Measurements from ENCODE around the gene THOC6. TPM values are rescaled to one million over a fixed set of nuclear protein-coding genes. Genes with fewer than 3 reads are reported as not detected.
"Not testable (repeated sequence)": the region's sequence is repeated elsewhere in the genome, so short reads cannot be mapped to it uniquely, and the experiment has no call there.

The THOC6 gene
- total and polyA plus RNA-seq, 9 of the 15 experiments (the other 6 are each of a cell fraction or from before 2014, with no cell fraction given): 2.5 to 65.4 (median 42.3) TPM

DNA sequence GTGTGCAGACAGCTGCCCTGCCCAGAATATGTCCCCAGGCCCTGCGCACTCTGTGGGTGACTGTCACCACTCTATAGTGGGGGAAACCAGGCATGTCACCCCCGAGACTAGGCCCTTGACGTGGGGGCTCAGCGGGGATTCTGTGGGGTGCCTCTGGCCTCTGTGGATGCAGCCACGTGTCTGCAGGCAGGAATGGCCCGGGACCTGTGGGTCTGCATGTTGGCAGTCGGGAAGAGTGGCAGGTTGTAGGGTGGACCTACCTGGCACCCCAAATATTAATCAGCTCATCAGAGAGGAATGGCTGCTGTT is 42.6 kb downstream of the THOC6 start:
- Histone ChIP-seq H3K27me3 (ENCODE audit: control insufficient read depth in 2 of 2, insufficient read depth in 2 of 2, low read length in 2 of 2) (no peaks in the 10 kb centered on the region), H3K36me3 (ENCODE audit: control insufficient read depth, insufficient read depth, low read length) (no peaks in the 10 kb centered on the region), H3K4me3 (no peak overlapping the region), H3K4me2 (ENCODE audit: insufficient read depth, low read length) (no peak overlapping the region), H3K4me1 (replicated peaks in 1 of 2; ENCODE audit: control insufficient read depth in 2 of 2, insufficient read depth in 2 of 2, low read length in 2 of 2) (peaks cover 8 to 41% of the 10 kb centered on the region in 2 experiments; a peak in 4 of 5 replicates), H2AFZ (ENCODE audit: low read depth, low read length) (no peak overlapping the region), H3K79me2 (ENCODE audit: control insufficient read depth, insufficient read depth, low read length) (no peaks in the 10 kb centered on the region), H3K9me1 (ENCODE audit: control insufficient read depth, insufficient read depth, low read length) (no peaks in the 10 kb centered on the region), H3K27ac (ENCODE audit: extremely low read depth, low read depth, low read length) (no peak overlapping the region), H4K20me1 (replicated peaks; ENCODE audit: control insufficient read depth, insufficient read depth, low read length) (no peaks in the 10 kb centered on the region), H3K9me3 (replicated peaks; ENCODE audit: control insufficient read depth, insufficient read depth, low read depth, low read length) (no peaks in the 10 kb centered on the region), H3K9ac (ENCODE audit: insufficient read depth in 1 of 2, low read depth in 2 of 2, low read length in 2 of 2) (no peak overlapping the region)
- no TSS peak for BruUV-seq (replicated peaks)
- CTCF ChIA-PET (ENCODE audit: low intra/inter-chr PET ratio): no interaction called here
- FAIRE-seq (no peak), ATAC-seq (no peak), DNase-seq (ENCODE audit: extremely low read depth in 1 of 4, low spot score in 3 of 4) (no peak)
- TF ChIP-seq ZNF23 (CRISPR knock-in tag; IDR thresholded peaks at IDR 0.05) (no peak), KDM5B (IDR thresholded peaks at IDR 0.05; ENCODE audit: insufficient replicate concordance, low read depth, low read length) (no peak)
- in situ Hi-C loops (cut with MboI) (no loop called here), intact Hi-C loops (cut with micrococcal nuclease) (no loop called here)
- POLR2A ChIA-PET: interaction anchor here (0.7 kb wide), 1 partner anchor 86 kb away, joined by 3 read pairs; no protein-coding TSS in a partner anchor
- 71% methylated on average over 5 of the region's 7 CpGs for WGBS (ENCODE audit: insufficient coverage, low coverage, missing lambda C conversion rate)

DNA sequence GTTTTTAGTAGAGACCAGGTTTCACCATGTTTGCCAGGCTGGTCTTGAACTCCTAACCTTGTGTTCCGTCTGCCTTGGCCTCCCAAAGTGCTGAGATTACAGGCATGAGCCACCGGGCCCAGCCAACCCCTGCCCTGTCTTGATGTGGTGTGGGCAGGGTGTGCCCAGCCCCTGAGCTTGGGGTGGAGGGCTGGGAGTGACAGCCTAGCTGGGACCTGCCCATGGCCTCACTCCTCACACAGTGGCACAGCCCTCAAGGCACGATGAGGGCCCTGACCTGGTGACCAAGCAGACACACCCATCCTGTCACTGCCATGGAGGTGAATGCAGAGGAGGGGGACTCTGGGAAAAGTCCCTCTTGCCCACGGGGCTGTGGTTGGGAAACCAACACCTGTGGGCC is 44.7 kb downstream of the THOC6 start:
- 53% methylated on average over 4 of the region's 4 CpGs for WGBS (ENCODE audit: insufficient coverage, low coverage, missing lambda C conversion rate)
- peaks cover 8 to 41% of the 10 kb centered on the region in 2 experiments; a peak in 4 of 5 replicates for H3K4me1 ChIP-seq (replicated peaks in 1 of 2; ENCODE audit: control insufficient read depth in 2 of 2, insufficient read depth in 2 of 2, low read length in 2 of 2)
- ChIA-PET POLR2A (interaction anchor here (0.5 kb wide), 1 partner anchor 169 kb away, joined by 3 read pairs; no protein-coding TSS in a partner anchor), CTCF (ENCODE audit: low intra/inter-chr PET ratio) (no interaction called here)
- H3K4me2 ChIP-seq (ENCODE audit: insufficient read depth, low read length): no peak overlapping the region
- intact Hi-C loops (cut with micrococcal nuclease): no loop called here
- ATAC-seq (no peak), FAIRE-seq (no peak), DNase-seq (ENCODE audit: extremely low read depth in 1 of 4, low spot score in 3 of 4) (no peak)
- in situ Hi-C loops (cut with MboI): no loop called here
- no peaks in the 10 kb centered on the region for H3K9me3 ChIP-seq (replicated peaks; ENCODE audit: control insufficient read depth, insufficient read depth, low read depth, low read length)
- H3K9me1 ChIP-seq (ENCODE audit: control insufficient read depth, insufficient read depth, low read length): no peaks in the 10 kb centered on the region
- H3K27me3 ChIP-seq (ENCODE audit: control insufficient read depth in 2 of 2, insufficient read depth in 2 of 2, low read length in 2 of 2): peaks cover 0 to under 1% of the 10 kb centered on the region in 2 experiments; a peak in 1 of 5 replicates
- H3K79me2 ChIP-seq (ENCODE audit: control insufficient read depth, insufficient read depth, low read length): no peaks in the 10 kb centered on the region
- no peak overlapping the region for H3K27ac ChIP-seq (ENCODE audit: extremely low read depth, low read depth, low read length)
- H2AFZ ChIP-seq (ENCODE audit: low read depth, low read length): no peak overlapping the region
- H4K20me1 ChIP-seq (replicated peaks; ENCODE audit: control insufficient read depth, insufficient read depth, low read length): no peaks in the 10 kb centered on the region
- H3K36me3 ChIP-seq (ENCODE audit: control insufficient read depth, insufficient read depth, low read length): no peaks in the 10 kb centered on the region
- H3K4me3 ChIP-seq: no peak overlapping the region
- BruUV-seq (replicated peaks): no TSS peak
- peak overlapping the region in 1 of 2 experiments; percentile 58; a peak in 1 of 4 replicates for H3K9ac ChIP-seq (ENCODE audit: insufficient read depth in 1 of 2, low read depth in 2 of 2, low read length in 2 of 2)
- TF ChIP-seq L3MBTL2 (IDR thresholded peaks at IDR 0.05) (no peak), ILF3 (IDR thresholded peaks at IDR 0.05; ENCODE audit: borderline replicate concordance) (no peak), CBX5 (IDR thresholded peaks at IDR 0.05; ENCODE audit: borderline replicate concordance, low read depth) (no peak), GTF2E2 (tag; IDR thresholded peaks at IDR 0.05) (no peak), ZFPM2 (CRISPR knock-in tag; IDR thresholded peaks at IDR 0.05) (no peak), WHSC1 (IDR thresholded peaks at IDR 0.05; ENCODE audit: low read length) (no peak), ZNF444 (CRISPR knock-in tag; IDR thresholded peaks at IDR 0.05) (no peak)

DNA sequence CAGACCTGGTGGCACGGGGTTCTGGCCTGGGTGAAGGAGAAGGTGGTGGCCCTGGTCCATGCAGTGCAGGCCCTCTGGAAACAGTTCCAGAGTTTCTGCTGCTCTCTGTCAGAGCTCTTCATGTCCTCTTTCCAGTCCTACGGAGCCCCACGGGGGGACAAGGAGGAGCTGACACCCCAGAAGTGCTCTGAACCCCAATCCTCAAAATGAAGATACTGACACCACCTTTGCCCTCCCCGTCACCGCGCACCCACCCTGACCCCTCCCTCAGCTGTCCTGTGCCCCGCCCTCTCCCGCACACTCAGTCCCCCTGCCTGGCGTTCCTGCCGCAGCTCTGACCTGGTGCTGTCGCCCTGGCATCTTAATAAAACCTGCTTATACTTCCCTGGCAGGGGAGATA is 45.3 kb downstream of the THOC6 start:
- in situ Hi-C loops (cut with MboI); intact Hi-C loops (cut with micrococcal nuclease); FAIRE-seq; H3K9ac ChIP-seq (ENCODE audit: insufficient read depth in 1 of 2, low read depth in 2 of 2, low read length in 2 of 2); H3K9me1 ChIP-seq (ENCODE audit: control insufficient read depth, insufficient read depth, low read length); H3K27me3 ChIP-seq (ENCODE audit: control insufficient read depth in 2 of 2, insufficient read depth in 2 of 2, low read length in 2 of 2); DNase-seq (ENCODE audit: extremely low read depth in 1 of 4, low spot score in 3 of 4); BruUV-seq (replicated peaks); H3K9me3 ChIP-seq (replicated peaks; ENCODE audit: control insufficient read depth, insufficient read depth, low read depth, low read length); H3K36me3 ChIP-seq (ENCODE audit: control insufficient read depth, insufficient read depth, low read length); CTCF ChIA-PET (ENCODE audit: low intra/inter-chr PET ratio); H3K79me2 ChIP-seq (ENCODE audit: control insufficient read depth, insufficient read depth, low read length); H3K4me3 ChIP-seq; ATAC-seq; H3K27ac ChIP-seq (ENCODE audit: extremely low read depth, low read depth, low read length); H3K4me2 ChIP-seq (ENCODE audit: insufficient read depth, low read length); H4K20me1 ChIP-seq (replicated peaks; ENCODE audit: control insufficient read depth, insufficient read depth, low read length): not testable (repeated sequence)
- Histone ChIP-seq H3K4me1 (replicated peaks in 1 of 2; ENCODE audit: control insufficient read depth in 2 of 2, insufficient read depth in 2 of 2, low read length in 2 of 2) (peaks cover 8 to 41% of the 10 kb centered on the region in 2 experiments; a peak in 4 of 5 replicates), H2AFZ (ENCODE audit: low read depth, low read length) (0 out of 2 replicates have a peak overlapping the region, but pooled peaks have one; percentile 4)
- POLR2A ChIA-PET: interaction anchor here (0.5 kb wide), 1 partner anchor 170 kb away, joined by 3 read pairs; no protein-coding TSS in a partner anchor
- WGBS (ENCODE audit: insufficient coverage, low coverage, missing lambda C conversion rate): 58% methylated on average over 6 of the region's 11 CpGs

Data from K562 (cell line).